H7 (cell line): ENCODE data around the gene UBE2E2. TPM values are rescaled to one million over a fixed set of nuclear protein-coding genes. Genes with fewer than 3 reads are reported as not detected.
"Not testable (repeated sequence)": the region's sequence is repeated elsewhere in the genome, so short reads cannot be mapped to it uniquely, and the experiment has no call there.

Experiments
- DNase-seq: peaks from one replicate; pipeline ENCODE4 v3.0.0; 2012
- H3K27me3 ChIP-seq: 2 replicates; pipeline ENCODE4 v1.6.0; 2011; ENCODE audit warnings: mild to moderate bottlenecking, low read length; ENCODE audit not compliant: control insufficient read depth, insufficient read depth
- H3K36me3 ChIP-seq: replicated peaks from 2 replicates; pipeline ENCODE4 v1.5.1; 2011; ENCODE audit warnings: low read length; ENCODE audit not compliant: control insufficient read depth, insufficient read depth
- H3K4me3 ChIP-seq: 2 replicates; pipeline ENCODE4 v1.5.1; 2011; ENCODE audit warnings: low read depth, mild to moderate bottlenecking, control low read depth, low read length, moderate library complexity; ENCODE audit not compliant: insufficient read depth
- total RNA-seq: library from RNA; depleted of rRNA; stranded (reverse); fragments of >200 nt; shearing (Covaris generic); gene quantifications from 2 replicates; pipeline ENCODE4 v1.2.3, GENCODE V29; 2014

The UBE2E2 gene
- total RNA-seq, 1 experiment from 2014 or later: 56.8 TPM

DNA sequence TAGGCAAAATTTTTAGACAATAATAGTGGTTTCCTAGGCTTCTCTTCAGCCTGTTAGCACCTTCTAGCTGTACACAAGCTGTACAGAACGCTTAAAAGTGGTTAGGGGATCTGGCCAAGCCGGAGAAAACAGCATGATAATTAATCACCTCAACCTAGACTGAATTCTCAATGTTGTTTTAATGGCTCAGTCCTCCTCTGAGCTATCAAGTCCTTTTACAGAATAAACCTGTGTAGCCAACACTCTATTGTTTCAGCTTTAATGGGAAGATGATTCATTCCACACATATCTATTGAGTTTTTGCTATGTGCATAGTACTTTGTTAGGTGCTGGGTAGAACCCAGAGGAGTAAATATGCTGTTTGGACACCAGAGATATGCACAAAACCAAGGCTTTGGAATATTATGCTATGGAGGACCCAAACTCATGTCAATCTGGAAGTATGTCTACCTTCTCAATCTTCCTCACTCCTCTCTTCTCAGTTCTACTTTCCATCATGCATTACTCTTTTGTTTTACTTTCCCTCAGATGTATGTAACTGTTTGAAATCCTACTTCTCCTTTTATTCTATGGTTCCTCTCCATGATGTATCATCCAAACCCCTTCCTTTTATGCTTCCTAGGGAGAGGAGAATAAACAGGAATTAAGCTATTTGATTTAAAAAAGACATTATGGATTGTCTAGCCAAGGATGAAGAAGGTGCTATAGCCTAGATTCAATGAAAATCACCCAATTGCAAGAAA, 27.6 kb upstream of the UBE2E2 start:
- Histone ChIP-seq H3K4me3 (no peak overlapping the region), H3K36me3 (no peaks in the 10 kb centered on the region), H3K27me3 (no peaks in the 10 kb centered on the region)
- no peak for DNase-seq

DNA sequence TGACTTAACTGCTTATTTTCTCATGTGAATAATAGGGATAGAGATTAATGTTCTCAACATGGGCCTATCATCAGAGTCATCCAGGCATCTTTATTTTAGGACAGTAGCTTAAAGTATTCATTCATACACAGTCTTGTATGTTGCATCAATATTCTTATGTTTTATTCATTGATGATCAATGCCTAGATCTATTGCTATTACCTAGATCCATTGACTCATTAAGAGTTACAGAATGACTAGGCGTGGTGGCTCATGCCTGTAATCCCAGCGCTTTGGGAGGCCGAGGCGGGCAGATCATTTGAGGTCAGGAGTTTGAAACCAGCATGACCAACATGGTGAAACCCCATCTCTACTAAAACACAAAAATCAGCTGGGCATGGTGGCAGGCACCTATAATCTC, 26.3 kb upstream of the UBE2E2 start:
- H3K27me3 ChIP-seq, H3K36me3 ChIP-seq, DNase-seq, H3K4me3 ChIP-seq: not testable (repeated sequence)

DNA sequence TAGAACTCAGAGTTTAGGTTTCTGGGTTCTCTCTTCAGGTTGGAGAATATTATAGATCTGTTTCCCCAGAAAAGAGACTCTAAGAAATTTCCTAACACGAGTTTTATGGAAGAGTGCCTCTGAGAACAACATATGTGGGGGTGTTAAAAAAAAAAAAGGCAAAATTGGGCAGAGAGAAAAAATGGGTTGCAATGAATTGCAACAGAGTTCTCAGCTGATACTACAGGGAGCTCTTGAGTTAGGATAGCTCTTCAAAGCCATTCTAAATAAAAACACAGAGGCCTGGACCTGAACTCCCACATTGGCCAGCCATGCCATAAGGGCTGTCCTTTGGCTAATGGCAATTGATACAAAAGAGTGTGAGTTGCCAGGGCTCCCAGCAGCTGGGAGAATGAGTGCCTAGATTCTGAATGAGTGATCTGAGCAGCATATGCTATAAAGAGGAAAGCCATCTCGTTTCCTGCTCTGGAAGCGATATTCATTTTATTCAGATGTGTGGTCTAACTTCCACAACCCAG, 20.1 kb upstream of the UBE2E2 start:
- no peak overlapping the region for H3K4me3 ChIP-seq
- DNase-seq: no peak
- H3K27me3 ChIP-seq: no peaks in the 10 kb centered on the region
- no peaks in the 10 kb centered on the region for H3K36me3 ChIP-seq

DNA sequence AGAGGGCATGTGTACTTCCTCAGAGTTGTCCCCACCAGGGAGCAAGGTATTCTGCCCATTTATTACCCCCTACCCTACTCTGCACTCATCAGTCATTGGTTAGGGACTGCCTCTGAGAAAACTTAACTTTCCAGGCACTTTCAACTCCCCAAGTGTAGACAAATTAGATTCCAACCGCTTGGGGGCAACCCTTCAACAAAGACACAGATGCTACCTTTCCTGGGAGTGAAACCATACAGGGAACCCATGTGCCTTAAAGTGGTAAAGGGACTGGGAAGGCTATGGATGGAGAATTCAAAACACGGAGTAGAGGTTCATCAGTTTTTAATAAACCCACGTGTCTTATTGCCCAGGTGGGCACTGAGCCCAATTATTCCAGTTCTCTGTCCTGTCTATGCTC, 19.4 kb upstream of the UBE2E2 start:
- Histone ChIP-seq H3K4me3 (no peak overlapping the region), H3K27me3 (no peaks in the 10 kb centered on the region), H3K36me3 (no peaks in the 10 kb centered on the region)
- peak; percentile 58 for DNase-seq

DNA sequence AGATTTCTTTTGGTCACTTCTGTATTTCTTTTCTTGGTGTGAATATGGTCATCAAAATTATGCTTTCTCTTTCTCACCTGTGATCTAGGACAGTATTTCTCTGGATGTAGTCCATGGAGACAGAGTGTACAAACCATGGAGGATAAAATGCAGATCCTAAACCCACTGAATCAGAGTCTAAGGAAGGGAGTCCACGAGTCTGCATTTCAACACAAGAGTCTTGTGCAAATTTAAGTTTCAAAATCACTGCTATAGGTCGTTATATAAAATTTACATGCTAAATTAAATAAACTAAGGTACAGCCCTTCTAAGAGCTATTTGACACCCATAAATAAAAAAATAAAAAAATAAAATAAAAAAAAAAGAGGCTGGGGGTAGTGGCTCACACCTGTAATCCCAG, 17.3 kb upstream of the UBE2E2 start:
- H3K36me3 ChIP-seq: no peaks in the 10 kb centered on the region

DNA sequence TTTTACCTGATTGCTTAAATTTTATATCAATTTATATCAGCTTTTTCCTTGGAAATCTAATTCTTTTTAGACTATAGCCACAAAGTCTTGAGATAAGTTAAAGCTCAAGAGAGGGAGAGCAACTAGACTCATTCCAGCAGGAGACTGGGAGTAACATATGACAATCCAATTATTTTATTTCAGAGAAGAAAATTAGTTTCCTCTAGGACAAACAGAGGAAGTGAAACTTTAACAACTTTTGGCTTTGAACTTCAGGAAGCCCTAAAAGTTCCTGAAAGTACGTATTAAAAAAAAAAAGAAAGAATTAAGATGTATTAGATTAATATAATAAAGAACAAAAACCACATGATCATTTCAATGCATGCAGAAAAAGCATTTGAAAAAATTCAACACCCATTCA, 13.9 kb upstream of the UBE2E2 start:
- Histone ChIP-seq H3K36me3 (no peaks in the 10 kb centered on the region), H3K4me3 (no peak overlapping the region), H3K27me3 (no peaks in the 10 kb centered on the region)
- no peak for DNase-seq

More for the DNA sequence above, 17.3 kb upstream of the UBE2E2 start:
- no peaks in the 10 kb centered on the region for H3K27me3 ChIP-seq
- no peak overlapping the region for H3K4me3 ChIP-seq
- DNase-seq: no peak

DNA sequence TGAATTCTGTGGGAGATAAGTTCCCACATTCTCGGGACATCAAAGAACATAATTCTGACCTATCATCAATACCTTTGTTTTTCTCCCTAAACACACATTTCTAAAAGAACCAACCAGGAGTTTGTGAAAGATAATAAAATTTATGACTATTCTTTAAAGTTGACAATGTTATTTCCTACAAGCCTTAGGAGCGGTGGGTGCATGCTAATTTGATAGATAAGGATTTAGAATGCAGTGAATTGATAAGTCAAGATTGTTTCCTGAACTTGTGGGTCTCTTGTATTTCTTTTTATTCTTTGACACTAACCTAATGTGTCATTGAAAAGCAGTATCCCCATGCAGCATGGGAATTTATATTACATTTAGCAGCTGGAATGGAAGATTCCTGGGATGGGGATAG, 10.3 kb upstream of the UBE2E2 start:
- DNase-seq: no peak
- Histone ChIP-seq H3K36me3 (no peaks in the 10 kb centered on the region), H3K4me3 (no peak overlapping the region), H3K27me3 (no peaks in the 10 kb centered on the region; the same call in 1 of the 2 replicates)

DNA sequence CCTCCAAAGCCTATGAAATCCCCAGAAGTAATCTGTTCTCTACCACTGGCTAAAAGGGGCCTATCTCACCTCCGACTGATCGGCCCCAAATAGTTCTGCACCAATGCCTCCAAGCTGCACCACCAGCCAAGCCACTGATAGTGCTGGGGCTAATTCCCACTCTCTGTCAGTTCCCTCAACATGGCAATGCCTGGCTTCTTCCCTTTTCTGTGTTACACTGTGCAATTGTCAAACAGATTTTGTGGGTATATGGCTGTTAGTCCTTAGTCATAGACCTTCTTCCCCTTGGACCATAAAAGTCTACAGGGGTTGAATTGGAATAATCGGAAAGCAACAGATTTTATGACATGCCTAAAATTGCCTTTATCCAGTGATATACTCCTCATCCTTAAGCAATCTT, 9.3 kb upstream of the UBE2E2 start:
- DNase-seq: no peak
- Histone ChIP-seq H3K27me3 (no peaks in the 10 kb centered on the region; the same call in 1 of the 2 replicates), H3K36me3 (no peaks in the 10 kb centered on the region), H3K4me3 (no peak overlapping the region)

DNA sequence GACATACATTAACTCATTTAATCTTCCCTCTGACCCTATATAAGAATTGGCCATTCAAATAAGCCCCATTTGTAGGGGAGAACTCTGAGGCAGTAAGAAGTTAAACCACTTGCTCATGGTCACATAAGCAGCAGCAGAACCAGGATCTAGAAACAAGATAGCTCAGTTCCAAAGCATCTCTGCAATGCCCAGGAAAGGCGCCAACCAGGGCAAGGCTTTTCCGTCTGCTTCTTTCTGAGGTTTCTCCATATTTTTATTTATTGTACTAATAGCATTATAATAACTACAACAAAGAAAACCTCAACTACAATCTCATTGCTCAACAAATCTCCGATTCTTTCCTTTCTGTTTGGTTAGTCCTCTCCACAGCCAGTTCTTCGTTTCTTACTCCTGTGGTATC, 4.3 kb upstream of the UBE2E2 start:
- no peaks in the 10 kb centered on the region for H3K36me3 ChIP-seq
- peaks cover 7% of the 10 kb centered on the region for H3K27me3 ChIP-seq
- H3K4me3 ChIP-seq: no peak overlapping the region
- DNase-seq: no peak

DNA sequence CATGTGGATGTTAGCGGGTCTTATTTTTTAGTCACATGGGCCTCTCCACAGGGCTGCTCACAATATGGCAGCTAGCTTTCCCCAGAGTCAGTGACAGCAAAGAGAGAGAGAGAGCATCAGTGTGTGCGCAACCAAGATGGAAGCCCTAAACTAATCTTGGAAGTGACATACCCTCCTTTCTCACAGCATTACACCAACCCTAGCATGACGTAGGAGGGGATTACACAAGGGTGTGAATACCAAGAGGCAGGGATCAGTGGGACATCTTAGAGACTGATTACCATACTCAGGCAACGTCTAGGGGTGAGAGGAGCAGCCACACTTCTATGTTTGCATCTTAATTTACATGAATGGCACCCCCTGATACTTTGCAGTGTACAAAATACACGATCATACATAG, 3.5 kb upstream of the UBE2E2 start:
- Histone ChIP-seq H3K27me3 (peaks cover 7% of the 10 kb centered on the region), H3K4me3 (no peak overlapping the region), H3K36me3 (no peaks in the 10 kb centered on the region)
- DNase-seq: no peak

DNA sequence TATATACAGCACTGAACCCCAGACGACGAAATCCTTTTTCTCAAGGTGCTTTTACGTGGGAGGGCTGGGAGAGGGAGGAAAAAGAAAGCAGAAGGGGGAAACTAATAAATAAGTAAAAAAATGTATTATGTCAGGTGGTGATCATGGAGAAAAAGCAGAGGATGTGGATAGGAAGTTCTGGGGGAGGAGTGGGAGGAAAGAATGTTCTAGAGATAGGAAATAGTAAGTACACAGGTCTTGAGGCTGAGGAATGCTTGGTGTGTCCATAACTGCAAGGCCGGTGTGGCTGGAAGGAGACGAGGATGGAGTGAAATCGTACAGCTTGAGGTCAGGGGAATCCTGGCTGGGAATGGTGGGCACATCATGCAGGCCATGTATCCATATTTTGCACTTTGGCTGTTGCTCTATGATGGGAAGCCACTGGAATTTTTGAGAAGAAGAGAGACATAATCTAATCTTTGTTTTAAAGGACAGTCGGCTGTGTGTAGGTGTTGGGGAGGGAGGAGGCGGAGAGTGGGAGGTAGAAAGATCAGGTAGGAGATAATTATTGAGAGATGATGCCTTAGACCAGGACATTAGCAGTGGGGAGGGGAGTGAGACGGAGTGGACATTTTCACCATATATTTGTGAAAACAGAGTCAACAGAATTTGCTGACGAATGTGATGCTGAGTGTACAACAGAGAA, 1.8 kb upstream of the UBE2E2 start:
- Histone ChIP-seq H3K27me3 (peaks cover 7% of the 10 kb centered on the region), H3K36me3 (no peaks in the 10 kb centered on the region), H3K4me3 (no peak overlapping the region)
- DNase-seq: no peak

DNA sequence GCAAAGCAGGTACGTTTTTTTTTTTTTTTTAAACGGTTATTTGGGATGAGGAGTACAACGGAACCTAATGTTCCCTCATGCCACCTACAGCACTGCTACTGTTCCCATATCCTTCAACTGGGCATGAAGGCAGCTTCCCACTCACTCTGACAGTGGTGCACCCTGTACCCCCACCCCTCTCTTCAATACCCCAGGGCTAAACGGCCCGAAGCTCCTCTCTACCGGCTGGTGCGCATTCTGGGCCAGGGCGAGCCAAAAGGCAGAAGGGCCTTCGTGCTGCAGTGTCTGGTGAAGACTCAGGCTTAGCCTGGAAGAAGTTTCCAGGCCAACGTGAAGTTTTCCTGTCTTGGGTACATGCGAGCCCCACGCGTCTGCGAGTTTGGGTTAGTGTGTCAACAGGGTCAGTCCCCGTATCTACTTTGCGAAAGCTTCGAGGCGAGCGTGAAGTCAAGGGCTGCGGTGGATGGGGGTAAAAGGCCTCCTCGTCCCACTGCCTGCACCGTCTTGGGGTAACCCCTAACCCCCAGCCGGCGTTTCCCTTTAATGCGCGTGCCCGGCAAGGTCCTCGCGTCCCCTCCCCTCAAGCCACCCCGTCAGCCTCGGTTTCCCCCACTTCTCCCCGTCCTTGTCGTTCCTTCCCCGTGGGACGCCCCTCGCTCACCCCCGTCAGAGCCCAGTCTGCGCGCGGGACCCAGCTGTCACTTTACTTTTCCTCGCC, 765 bp upstream of the UBE2E2 start:
- peaks cover 7% of the 10 kb centered on the region for H3K27me3 ChIP-seq
- no peak for DNase-seq
- no peaks in the 10 kb centered on the region for H3K36me3 ChIP-seq
- H3K4me3 ChIP-seq: peak overlapping the region; percentile 77

DNA sequence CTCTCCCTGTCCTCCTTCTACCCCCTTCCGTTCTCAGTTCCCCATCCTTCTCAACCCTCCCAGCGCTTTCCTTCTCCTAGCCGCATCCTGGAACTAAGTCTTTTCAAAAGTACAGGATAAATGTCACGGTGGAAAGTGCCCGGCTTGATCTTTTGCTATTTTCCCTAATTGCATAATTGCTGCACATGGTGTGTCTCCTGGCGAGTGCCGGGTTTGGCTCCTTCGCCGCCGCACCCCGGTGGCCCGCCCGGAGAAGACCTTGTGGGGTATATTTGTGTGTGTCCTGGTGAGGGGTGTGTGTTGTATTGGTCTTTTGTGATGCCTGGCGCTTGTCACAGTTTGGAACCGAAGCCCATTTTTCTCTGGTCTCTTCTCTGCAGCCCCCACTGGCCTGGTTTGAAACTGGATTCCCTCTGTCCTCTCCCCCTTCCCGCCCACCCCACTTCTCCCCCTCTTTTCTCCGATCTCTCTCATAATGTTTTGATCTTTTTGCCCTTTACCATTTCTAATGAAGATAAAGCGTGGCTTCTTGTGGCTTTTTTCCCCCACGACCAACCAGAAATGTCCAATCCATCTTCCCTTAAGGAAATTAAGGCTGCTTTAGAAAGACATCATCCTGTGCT, 692 bp downstream of the UBE2E2 start:
- DNase-seq: peak; percentile 44
- Histone ChIP-seq H3K36me3 (no peaks in the 10 kb centered on the region), H3K4me3 (peak overlapping the region; percentile 96), H3K27me3 (peaks cover 7% of the 10 kb centered on the region)

DNA sequence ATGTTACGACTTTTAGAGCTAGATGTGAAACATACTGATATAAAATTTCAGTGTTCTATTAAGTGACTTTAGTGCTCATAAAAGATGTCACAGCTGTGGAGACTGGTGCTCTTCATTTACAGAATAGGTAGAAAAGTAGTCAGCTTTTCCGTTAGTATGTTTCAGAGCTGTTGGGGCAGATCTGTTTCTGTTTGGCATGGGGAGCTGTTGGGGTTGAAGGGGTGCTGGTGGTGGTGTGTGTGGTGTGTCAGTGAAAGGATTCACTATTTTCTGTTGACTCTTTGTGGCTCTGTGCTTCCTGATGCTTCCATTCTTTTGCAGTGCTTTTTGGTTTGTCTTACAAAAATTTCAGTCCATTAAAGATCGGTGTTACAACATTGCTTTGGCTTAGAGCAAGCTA, 3.2 kb downstream of the UBE2E2 start:
- Histone ChIP-seq H3K27me3 (peaks cover 7% of the 10 kb centered on the region), H3K4me3 (no peak overlapping the region), H3K36me3 (no peaks in the 10 kb centered on the region)
- no peak for DNase-seq
